HepG2 (cell line): ENCODE data around the gene WDR54. TPM values are rescaled to one million over a fixed set of nuclear protein-coding genes. Genes with fewer than 3 reads are reported as not detected.

Source experiments
- ATAC-seq: fragments of 200-7000 bp; cut with Tn5 transposase; 3 replicates; pipeline ENCODE4 v1.9.1; 2020; ENCODE audit warnings: mild to moderate bottlenecking, moderate library complexity
- BruUV-seq: library from RNA; stranded (reverse); fragments of 400-500 nt; replicated peaks from 2 replicates; lab custom pipeline; 2021; lab: Mats Ljungman, UMichigan
- CTCF ChIA-PET: fragments of 300-600 bp; formaldehyde crosslinking; extraction: SDS; loops from one replicate; lab custom pipeline; 2021; ENCODE audit warnings: low total read pairs, inconsistent platforms, low intra/inter-chr PET ratio; lab: Yijun Ruan, JAX
- POLR2A ChIA-PET: fragments of 350-600 bp; sonication (Branson Sonifier 250); formaldehyde crosslinking; loops from one replicate; lab custom pipeline; 2020; ENCODE audit warnings: antibody characterized with exemption, inconsistent platforms; lab: Yijun Ruan, JAX
- DNase-seq: peaks from one replicate; pipeline ENCODE4 v3.0.0-alpha.2; 2015; ENCODE audit warnings: low spot score
- FAIRE-seq: peaks from 3 replicates; lab custom pipeline; 2011; peaks lifted over from hg19 to GRCh38; lab: Jason Lieb, UNC
- H2AFZ ChIP-seq: one replicate; pipeline ENCODE4 v1.6.1; 2011; ENCODE audit warnings: low read length, inconsistent platforms
- H3K27ac ChIP-seq: fragments of 300-600 bp; 3 replicates; pipeline ENCODE4 v1.8.0; 2011; ENCODE audit warnings: mixed run types, mild to moderate bottlenecking, mixed read lengths, low read length, inconsistent platforms; ENCODE audit not compliant: insufficient read depth; ENCODE audit errors: extremely low read length
- H3K27me3 ChIP-seq, 2 experiments: fragments of 200-600 bp in 1 of 2; 2 replicates in 1 of 2; 3 replicates in 1 of 2; pipeline versions ENCODE4 v1.6.0 to v1.8.0; 2011; ENCODE audit warnings: low read length in 2 of 2, mild to moderate bottlenecking in 2 of 2, moderate library complexity in 2 of 2, inconsistent platforms in 1 of 2; ENCODE audit not compliant: insufficient read depth in 2 of 2, control insufficient read depth in 1 of 2
- H3K36me3 ChIP-seq, 2 experiments: fragments of 200-600 bp in 1 of 2; replicated peaks in 1 of 2; 2 replicates in 1 of 2; 3 replicates in 1 of 2; pipeline versions ENCODE4 v1.5.1 to v1.8.0; 2011; ENCODE audit warnings: low read length in 2 of 2, inconsistent platforms in 1 of 2; ENCODE audit not compliant: insufficient read depth in 2 of 2, control insufficient read depth in 1 of 2
- H3K4me1 ChIP-seq: 2 replicates; pipeline ENCODE4 v1.5.1; 2012; ENCODE audit warnings: low read length, inconsistent platforms; ENCODE audit not compliant: insufficient read depth
- H3K4me2 ChIP-seq: 2 replicates; pipeline ENCODE4 v1.6.0; 2011; ENCODE audit warnings: low read depth, low read length, inconsistent platforms
- H3K4me3 ChIP-seq, 3 experiments: fragments of 200-600 bp in 1 of 3; sonication (generic), shearing (Covaris generic) in 1 of 3; replicated peaks in 1 of 3; 2 replicates each; pipeline ENCODE4 v1.5.1; 2011 to 2016; ENCODE audit warnings: low read length in 3 of 3, inconsistent platforms in 2 of 3, low read depth in 2 of 3, mild to moderate bottlenecking in 2 of 3, control low read depth in 1 of 3, mixed read lengths in 1 of 3; ENCODE audit not compliant: insufficient read depth in 1 of 3
- H3K79me2 ChIP-seq: one replicate; pipeline ENCODE4 v1.6.1; 2011; ENCODE audit warnings: low read length, inconsistent platforms; ENCODE audit not compliant: insufficient read depth
- H3K9ac ChIP-seq: 2 replicates; pipeline ENCODE4 v1.6.0; 2011; ENCODE audit warnings: mild to moderate bottlenecking, low read depth, low read length, inconsistent platforms; ENCODE audit not compliant: insufficient read depth
- H3K9me3 ChIP-seq: 2 replicates; pipeline ENCODE4 v1.5.1; 2012; ENCODE audit warnings: mild to moderate bottlenecking, low read length
- H4K20me1 ChIP-seq: 2 replicates; pipeline ENCODE4 v1.6.0; 2011; ENCODE audit warnings: inconsistent platforms, mild to moderate bottlenecking, low read length, moderate library complexity; ENCODE audit not compliant: insufficient read depth
- FOXK1 ChIP-seq: sonication (generic); formaldehyde crosslinking; IDR thresholded peaks from 2 replicates; pipeline ENCODE4 v1.4.0; 2020; ENCODE audit warnings: low read depth, missing genetic modification reagents, borderline replicate concordance
- HNRNPLL ChIP-seq: fragments of 200-400 bp; formaldehyde crosslinking; IDR thresholded peaks from 2 replicates; pipeline ENCODE4 v1.6.1; 2017; ENCODE audit warnings: mild to moderate bottlenecking, low read depth, low read length; ENCODE audit not compliant: poor library complexity, severe bottlenecking
- MBD4 ChIP-seq: IDR thresholded peaks from 2 replicates; pipeline ENCODE4 v1.6.1; 2012; ENCODE audit warnings: low read length, inconsistent platforms, borderline replicate concordance
- MIER2 ChIP-seq: IDR thresholded peaks from 2 replicates; pipeline ENCODE4 v1.6.1; 2016; ENCODE audit warnings: missing biosample characterization, missing genetic modification reagents
- MZF1 ChIP-seq: sonication (generic); formaldehyde crosslinking; IDR thresholded peaks from 2 replicates; pipeline ENCODE4 v1.8.1; 2023; ENCODE audit warnings: mild to moderate bottlenecking, missing genetic modification reagents, borderline replicate concordance
- NR2C2 ChIP-seq: sonication (generic); formaldehyde crosslinking; IDR thresholded peaks from 2 replicates; pipeline ENCODE4 v1.4.0; 2020; ENCODE audit warnings: missing genetic modification reagents, mild to moderate bottlenecking, moderate library complexity, borderline replicate concordance
- PAX8 ChIP-seq: sonication (generic); formaldehyde crosslinking; IDR thresholded peaks from 2 replicates; pipeline ENCODE4 v1.8.0; 2022; ENCODE audit warnings: mild to moderate bottlenecking, missing genetic modification reagents, borderline replicate concordance
- PHF8 ChIP-seq: sonication (generic); formaldehyde crosslinking; IDR thresholded peaks from 2 replicates; pipeline ENCODE4 v1.5.0; 2020; ENCODE audit warnings: missing genetic modification reagents
- PPARG ChIP-seq: conservative IDR thresholded peaks from 2 replicates; pipeline ENCODE4 v1.6.1; 2016; ENCODE audit warnings: missing biosample characterization, missing genetic modification reagents
- SMARCE1 ChIP-seq: fragments of 450-650 bp; IDR thresholded peaks from 2 replicates; pipeline ENCODE4 v1.6.1; 2017; ENCODE audit warnings: borderline replicate concordance
- SMYD3 ChIP-seq: sonication (generic); formaldehyde crosslinking; IDR thresholded peaks from 2 replicates; pipeline ENCODE4 v1.8.1; 2023; ENCODE audit warnings: mild to moderate bottlenecking, missing genetic modification reagents
- SRF ChIP-seq: IDR thresholded peaks from 2 replicates; pipeline ENCODE4 v1.6.1; 2011; ENCODE audit warnings: mild to moderate bottlenecking, low read depth, low read length, moderate library complexity
- ZNF24 ChIP-seq: fragments of 450-650 bp; IDR thresholded peaks from 2 replicates; pipeline ENCODE4 v1.6.1; 2017; ENCODE audit warnings: antibody characterized with exemption, mild to moderate bottlenecking
- ZNF775 ChIP-seq: sonication (generic); formaldehyde crosslinking; IDR thresholded peaks from 2 replicates; pipeline ENCODE4 v1.4.0; 2020; ENCODE audit warnings: missing genetic modification reagents, mild to moderate bottlenecking, moderate library complexity, borderline replicate concordance
- WGBS: methylation state at CpG from one replicate; pipeline ENCODE4 v1.1.6; 2017; ENCODE audit warnings: low lambda C conversion rate; 5-methylcytosine and 5-hydroxymethylcytosine counted together
- in situ Hi-C: cut with HindIII; loops from 2 replicates; pipeline ENCODE4 v1.10.0; 2017; ENCODE audit warnings: low pct_unique_long_range_greater_than_20kb; ENCODE audit not compliant: extremely low pct_ligation_motif_present
- intact Hi-C: fragments of 100-400 bp; cut with micrococcal nuclease; formaldehyde crosslinking; loops from one replicate; pipeline ENCODE4 v1.10.0; 2022; ENCODE audit not compliant: unreplicated experiment
- polyA plus RNA-seq, 8 experiments: library from polyadenylated mRNA; depleted of rRNA in 3 of 8; stranded (reverse) in 7 of 8; unstranded in 1 of 8; fragments of >200 nt; fragmentation: Illumina TruSeq in 4 of 8; extraction: Trizol in 4 of 8; gene quantifications; 2 replicates each; pipeline versions ENCODE4 v1.2.1 to v1.2.3, GENCODE V29; 2011 to 2016; ENCODE audit warnings: low read depth in 4 of 8, missing spikeins in 1 of 8, mixed read lengths in 1 of 8; ENCODE audit not compliant: insufficient read depth in 1 of 8
- total RNA-seq, 5 experiments: library from RNA; depleted of rRNA; stranded (reverse); fragments of >200 nt; fragmentation: Illumina TruSeq; extraction: Trizol; gene quantifications; 2 replicates each; pipeline ENCODE4 v1.2.3, GENCODE V29; 2016; ENCODE audit warnings: low read depth in 1 of 5
- TF ChIP-seq, protein P1 (sequence below): sonication (generic); formaldehyde crosslinking; IDR thresholded peaks from 2 replicates; pipeline ENCODE4 v1.5.0; 2020; ENCODE audit warnings: missing genetic modification reagents
- TF ChIP-seq, protein P2 (sequence below): IDR thresholded peaks from 2 replicates; pipeline ENCODE4 v1.6.1; 2012; ENCODE audit warnings: inconsistent platforms

WDR54 gene
- total and polyA plus RNA-seq, 2 of the 13 experiments (the other 11 are each of a cell fraction or from before 2014, with no cell fraction given), result 2.0 to 17.3 TPM

- 57% methylated on average over 3 of the region's 3 CpGs for WGBS
- in situ Hi-C loops, result no loop called here
- POLR2A ChIA-PET, result interaction anchor here (12.4 kb wide), 1 partner anchor 7 kb away, joined by 342 read pairs; the partner anchor contains the start of gene RTKN
Observed at GRCh38 chr2:74450570-74451190, 29.1 kb downstream of the WDR54 start.

GRCh38 chr2:74454654-74455511, 33.4 kb downstream of the WDR54 start, which contains the start of gene INO80B:
Gene INO80B (plus strand): TSS chr2:74455087. CDS start chr2:74455117, 30 bp downstream.
- peak within 1 kb of the TSS; percentile 32 for H2AFZ ChIP-seq
- BruUV-seq, result TSS peak; percentile 38
- WGBS, result 4% methylated on average over 39 of the region's 40 CpGs
- H3K9ac ChIP-seq, result peak within 1 kb of the TSS; percentile 71
- H3K79me2 ChIP-seq, result peaks cover 22% of the 10 kb centered on the region
- DNase-seq, result peak; percentile 97
- ChIA-PET CTCF (interaction anchor here (0.9 kb wide), 1 partner anchor 28 kb away, joined by 3 read pairs; the partner anchor contains the start of genes CCDC142 and TTC31), POLR2A (interaction anchor here (0.8 to 12.4 kb wide), 16 partner anchors 12 to 74 kb away, joined by 3 to 342 read pairs (median 6); partner anchors contain the start of genes AUP1, CCDC142, DQX1 and HTRA2)
- in situ Hi-C loops, result no loop called here
- H3K27me3 ChIP-seq, result no peaks in the 10 kb centered on the region; a peak in 1 of 5 replicates
- peak within 1 kb of the TSS; percentile 65 to 89 (median 84) for H3K4me3 ChIP-seq
- H3K36me3 ChIP-seq, result no peaks in the 10 kb centered on the region
- H3K4me1 ChIP-seq, result peaks cover 50% of the 10 kb centered on the region
- H4K20me1 ChIP-seq, result no peaks in the 10 kb centered on the region
- intact Hi-C loops, result loop anchor here (1.0 kb wide), 2 partner anchors 15 to 28 kb away; partner anchors contain the start of gene TTC31
- FAIRE-seq, result peak; percentile 94
- peak within 1 kb of the TSS; percentile 17 for H3K27ac ChIP-seq
- H3K9me3 ChIP-seq, result no peaks in the 10 kb centered on the region
- peak; percentile 22 for ATAC-seq
- peak within 1 kb of the TSS; percentile 98 for H3K4me2 ChIP-seq
- TF ChIP-seq FOXK1 (peak; percentile 98), PPARG (CRISPR knock-in tag) (peak; percentile 80), MIER2 (peak; percentile 87), PAX8 (peak; percentile 72; the same call in 1 of the 2 replicates), HNRNPLL (peak; percentile 96), ZNF775 (CRISPR knock-in tag) (no peak; the same call in 1 of the 2 replicates), NR2C2 (peak; percentile 99), SMARCE1 (no peak), SRF (peak; percentile 68; the same call in 1 of the 2 replicates), MZF1 (CRISPR knock-in tag) (no peak), ZNF24 (peak; percentile 80; the same call in 1 of the 2 replicates), MBD4 (0 out of 2 replicates have a peak, but pooled peaks have one; percentile 17)
- TF ChIP-seq, protein P1, sequence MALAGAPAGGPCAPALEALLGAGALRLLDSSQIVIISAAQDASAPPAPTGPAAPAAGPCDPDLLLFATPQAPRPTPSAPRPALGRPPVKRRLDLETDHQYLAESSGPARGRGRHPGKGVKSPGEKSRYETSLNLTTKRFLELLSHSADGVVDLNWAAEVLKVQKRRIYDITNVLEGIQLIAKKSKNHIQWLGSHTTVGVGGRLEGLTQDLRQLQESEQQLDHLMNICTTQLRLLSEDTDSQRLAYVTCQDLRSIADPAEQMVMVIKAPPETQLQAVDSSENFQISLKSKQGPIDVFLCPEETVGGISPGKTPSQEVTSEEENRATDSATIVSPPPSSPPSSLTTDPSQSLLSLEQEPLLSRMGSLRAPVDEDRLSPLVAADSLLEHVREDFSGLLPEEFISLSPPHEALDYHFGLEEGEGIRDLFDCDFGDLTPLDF (CRISPR knock-in tag), result no peak
- TF ChIP-seq, protein P2, sequence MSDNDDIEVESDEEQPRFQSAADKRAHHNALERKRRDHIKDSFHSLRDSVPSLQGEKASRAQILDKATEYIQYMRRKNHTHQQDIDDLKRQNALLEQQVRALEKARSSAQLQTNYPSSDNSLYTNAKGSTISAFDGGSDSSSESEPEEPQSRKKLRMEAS, result peak; percentile 94

More at GRCh38 chr2:74450570-74451190, 29.1 kb downstream of the WDR54 start:
- no peak for TF ChIP-seq PHF8 (CRISPR knock-in tag)
- TF ChIP-seq SMYD3, result no peak
- Histone ChIP-seq H4K20me1 (no peaks in the 10 kb centered on the region), H3K27me3 (no peaks in the 10 kb centered on the region), H3K79me2 (peaks cover 3% of the 10 kb centered on the region), H2AFZ (no peak overlapping the region), H3K4me2 (no peak overlapping the region), H3K36me3 (no peaks in the 10 kb centered on the region), H3K4me3 (no peak overlapping the region), H3K9ac (no peak overlapping the region), H3K4me1 (peaks cover 57% of the 10 kb centered on the region), H3K27ac (no peak overlapping the region), H3K9me3 (no peaks in the 10 kb centered on the region)
- BruUV-seq, result no TSS peak
- ATAC-seq (no peak), FAIRE-seq (no peak), DNase-seq (no peak)
- intact Hi-C loops, result no loop called here
- CTCF ChIA-PET, result no interaction called here
